OCI-LY1 (cell line): Measurements from ENCODE around the gene SLC25A10.

Source experiments
- H2AFZ ChIP-seq: fragments of 200-600 bp; sonication (generic), shearing (Covaris generic); 2 replicates; pipeline ENCODE4 v1.6.0; 2014; ENCODE audit warnings: antibody characterized with exemption, mild to moderate bottlenecking, low read length
- H3F3A ChIP-seq: fragments of 200-600 bp; sonication (generic), shearing (Covaris generic); 2 replicates; pipeline ENCODE4 v1.6.0; 2014; ENCODE audit warnings: mild to moderate bottlenecking, antibody characterized with exemption, low read length, moderate library complexity; ENCODE audit not compliant: insufficient read depth
- H3K27ac ChIP-seq: fragments of 200-600 bp; sonication (generic); 2 replicates; pipeline ENCODE4 v1.5.1; 2014; ENCODE audit warnings: low read length, mixed run types, mild to moderate bottlenecking, low read depth; ENCODE audit not compliant: poor library complexity, severe bottlenecking
- H3K27me3 ChIP-seq: fragments of 200-600 bp; sonication (generic); 2 replicates; pipeline ENCODE4 v1.6.0; 2014; ENCODE audit warnings: antibody characterized with exemption, mild to moderate bottlenecking, low read length, moderate library complexity; ENCODE audit not compliant: insufficient read depth
- H3K36me3 ChIP-seq: fragments of 200-600 bp; sonication (generic); 2 replicates; pipeline ENCODE4 v1.6.1; 2014; ENCODE audit warnings: mild to moderate bottlenecking, antibody characterized with exemption, low read length, moderate library complexity, mixed read lengths; ENCODE audit not compliant: insufficient read depth
- H3K4me1 ChIP-seq: fragments of 200-600 bp; sonication (generic); 2 replicates; pipeline ENCODE4 v1.5.1; 2014; ENCODE audit warnings: mild to moderate bottlenecking, low read length, moderate library complexity; ENCODE audit not compliant: insufficient read depth, severe bottlenecking
- H3K4me2 ChIP-seq: fragments of 200-600 bp; sonication (generic), shearing (Covaris generic); 2 replicates; pipeline ENCODE4 v1.6.1; 2014; ENCODE audit warnings: low read length
- H3K4me3 ChIP-seq: fragments of 200-600 bp; sonication (generic); 2 replicates; pipeline ENCODE4 v1.5.1; 2014; ENCODE audit warnings: low read length, low read depth, mild to moderate bottlenecking, mixed read lengths; ENCODE audit not compliant: poor library complexity, severe bottlenecking
- H3K79me2 ChIP-seq: fragments of 200-600 bp; shearing (Covaris generic); 2 replicates; pipeline ENCODE4 v1.6.1; 2016; ENCODE audit warnings: mixed run types, low read length, mixed read lengths; ENCODE audit not compliant: insufficient read depth
- H3K9ac ChIP-seq: fragments of 200-600 bp; sonication (generic), shearing (Covaris generic); 2 replicates; pipeline ENCODE4 v1.6.1; 2014; ENCODE audit warnings: mild to moderate bottlenecking, low read length, mixed read lengths
- H3K9me2 ChIP-seq: fragments of 200-600 bp; sonication (generic), shearing (Covaris generic); 2 replicates; pipeline ENCODE4 v1.6.1; 2014; ENCODE audit warnings: low read depth, mild to moderate bottlenecking, low read length, mixed read lengths
- H3K9me3 ChIP-seq: fragments of 200-600 bp; shearing (Covaris generic); 2 replicates; pipeline ENCODE4 v1.6.1; 2014; ENCODE audit warnings: low read length, mixed read lengths
- H4K20me1 ChIP-seq: fragments of 200-600 bp; sonication (generic), shearing (Covaris generic); 2 replicates; pipeline ENCODE4 v1.6.0; 2016; ENCODE audit warnings: mild to moderate bottlenecking, low read length; ENCODE audit not compliant: insufficient read depth
- EZH2 ChIP-seq: fragments of 200-600 bp; sonication (generic), shearing (Covaris generic); IDR thresholded peaks from 2 replicates; pipeline ENCODE4 v1.8.0; 2017; ENCODE audit warnings: borderline replicate concordance, mixed run types, mild to moderate bottlenecking, antibody characterized with exemption, low read length, moderate library complexity, mixed read lengths
- TF ChIP-seq, protein P1 (sequence below): fragments of 200-600 bp; sonication (generic), shearing (Covaris generic); IDR thresholded peaks from 2 replicates; pipeline ENCODE4 v1.5.1; 2017; ENCODE audit warnings: mild to moderate bottlenecking, antibody characterized with exemption, low read length, moderate library complexity, mixed read lengths

SLC25A10 gene

DNA sequence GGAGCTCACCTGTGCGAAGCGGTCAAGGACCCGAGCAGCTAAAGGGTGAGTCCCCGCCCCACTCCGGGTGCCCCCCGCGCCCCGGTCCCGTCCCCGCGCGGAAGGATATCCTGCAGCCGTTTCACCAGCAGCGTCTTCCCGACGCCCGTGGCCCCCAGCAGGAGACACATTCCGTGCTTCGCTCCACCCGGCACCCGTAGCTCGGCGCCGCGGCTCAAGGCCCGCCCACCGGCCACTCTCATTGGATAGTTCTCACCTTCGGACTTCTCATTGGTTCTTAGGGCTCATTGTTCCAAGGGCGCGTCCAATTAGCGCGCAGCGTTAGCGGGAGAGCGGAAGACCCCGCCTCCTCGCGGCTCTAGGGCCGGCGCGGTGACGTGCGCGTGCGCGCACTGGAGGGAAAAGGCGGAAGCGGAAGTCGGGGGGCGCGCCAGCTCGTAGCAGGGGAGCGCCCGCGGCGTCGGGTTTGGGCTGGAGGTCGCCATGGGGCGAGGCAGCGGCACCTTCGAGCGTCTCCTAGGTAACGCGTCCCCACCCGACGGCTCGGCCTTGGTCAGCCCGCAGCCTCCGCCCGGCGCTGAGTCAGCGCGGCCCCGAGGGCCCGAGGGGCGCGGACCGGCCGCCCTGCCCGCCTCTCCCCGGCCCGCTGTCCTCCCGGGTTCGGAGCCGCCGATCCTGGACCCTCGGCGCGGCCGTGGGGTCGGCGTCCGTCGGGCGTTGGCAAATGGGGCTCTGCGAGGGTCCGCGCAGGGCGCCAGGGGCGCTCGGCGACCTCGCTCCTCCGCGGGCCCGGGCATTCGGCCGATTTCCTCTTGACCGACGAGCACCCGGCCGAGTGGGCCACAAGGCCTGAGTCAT lies 28.3 kb upstream of the SLC25A10 start, which contains the start of the genes ARL16 and HGS:
ARL16 (minus strand) TSS at position 214 of the 858 bp plus-strand sequence; CDS start at position 170, 44 bp downstream.
HGS (plus strand) TSS at position 428 of the 858 bp plus-strand sequence; CDS start at position 484, 56 bp downstream.
- Histone ChIP-seq H3K9ac (peak within 1 kb of the TSS; percentile 86), H2AFZ (no peak within 1 kb of the TSS), H3K9me3 (no peaks in the 10 kb centered on the region), H3K4me2 (peak within 1 kb of the TSS; percentile 88), H3K79me2 (peaks cover 15% of the 10 kb centered on the region), H3K4me3 (peak within 1 kb of the TSS; percentile 82), H3K9me2 (no peaks in the 10 kb centered on the region), H3K4me1 (peaks cover 28% of the 10 kb centered on the region), H4K20me1 (no peaks in the 10 kb centered on the region), H3K27ac (peak within 1 kb of the TSS; percentile 3), H3K36me3 (peaks cover 35% of the 10 kb centered on the region; the same call in 1 of the 2 replicates), H3K27me3 (no peaks in the 10 kb centered on the region), H3F3A (no peaks in the 10 kb centered on the region)
- TF ChIP-seq, protein P1, sequence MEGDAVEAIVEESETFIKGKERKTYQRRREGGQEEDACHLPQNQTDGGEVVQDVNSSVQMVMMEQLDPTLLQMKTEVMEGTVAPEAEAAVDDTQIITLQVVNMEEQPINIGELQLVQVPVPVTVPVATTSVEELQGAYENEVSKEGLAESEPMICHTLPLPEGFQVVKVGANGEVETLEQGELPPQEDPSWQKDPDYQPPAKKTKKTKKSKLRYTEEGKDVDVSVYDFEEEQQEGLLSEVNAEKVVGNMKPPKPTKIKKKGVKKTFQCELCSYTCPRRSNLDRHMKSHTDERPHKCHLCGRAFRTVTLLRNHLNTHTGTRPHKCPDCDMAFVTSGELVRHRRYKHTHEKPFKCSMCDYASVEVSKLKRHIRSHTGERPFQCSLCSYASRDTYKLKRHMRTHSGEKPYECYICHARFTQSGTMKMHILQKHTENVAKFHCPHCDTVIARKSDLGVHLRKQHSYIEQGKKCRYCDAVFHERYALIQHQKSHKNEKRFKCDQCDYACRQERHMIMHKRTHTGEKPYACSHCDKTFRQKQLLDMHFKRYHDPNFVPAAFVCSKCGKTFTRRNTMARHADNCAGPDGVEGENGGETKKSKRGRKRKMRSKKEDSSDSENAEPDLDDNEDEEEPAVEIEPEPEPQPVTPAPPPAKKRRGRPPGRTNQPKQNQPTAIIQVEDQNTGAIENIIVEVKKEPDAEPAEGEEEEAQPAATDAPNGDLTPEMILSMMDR: no peak
- TF ChIP-seq EZH2: no peak

- H3K36me3 ChIP-seq: peaks cover 41% of the 10 kb centered on the region
- peak overlapping the region; percentile 3 for H3K27ac ChIP-seq
- H3K4me3 ChIP-seq: peak overlapping the region; percentile 82
- peaks cover 15% of the 10 kb centered on the region for H3K79me2 ChIP-seq
- H3K9me3 ChIP-seq: no peaks in the 10 kb centered on the region
- peak overlapping the region; percentile 80 for H3K9ac ChIP-seq
- no peaks in the 10 kb centered on the region for H3K27me3 ChIP-seq
- peak overlapping the region; percentile 88 for H3K4me2 ChIP-seq
- H3K9me2 ChIP-seq: no peaks in the 10 kb centered on the region
- no peaks in the 10 kb centered on the region for H3F3A ChIP-seq
- H4K20me1 ChIP-seq: no peaks in the 10 kb centered on the region
- H3K4me1 ChIP-seq: peaks cover 28% of the 10 kb centered on the region
- TF ChIP-seq EZH2: no peak
- TF ChIP-seq, protein P1: no peak
- no peak overlapping the region for H2AFZ ChIP-seq
These were observed 27.6 kb upstream of the SLC25A10 start for GRCh38 chr17:81684442-81684911.

DNA sequence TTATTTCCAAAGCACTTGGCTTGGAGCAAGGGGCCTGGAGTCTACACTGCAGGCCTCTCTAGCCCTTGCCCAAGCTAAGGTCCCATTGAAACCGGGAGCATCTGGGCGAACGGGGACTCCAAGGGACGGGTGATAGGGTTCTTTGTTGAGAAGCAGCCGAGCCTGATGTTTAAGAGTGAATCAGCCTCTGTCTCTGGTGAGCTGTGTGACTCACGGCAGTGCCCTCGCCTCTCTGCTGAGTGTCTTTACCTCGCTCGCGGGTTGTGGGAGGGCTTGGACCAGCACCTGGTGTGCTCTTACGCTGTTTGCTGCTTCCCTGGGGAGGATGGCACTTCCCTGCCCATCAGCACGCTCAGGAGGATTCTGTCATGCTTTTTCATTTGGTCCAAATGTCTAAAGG lies 27.0 kb upstream of the SLC25A10 start:
- TF ChIP-seq, protein P1: no peak
- TF ChIP-seq EZH2: no peak
- Histone ChIP-seq H4K20me1 (no peaks in the 10 kb centered on the region), H3K9me3 (no peaks in the 10 kb centered on the region), H3F3A (no peaks in the 10 kb centered on the region), H3K4me2 (peak overlapping the region; percentile 88), H3K4me1 (peaks cover 28% of the 10 kb centered on the region), H3K27me3 (no peaks in the 10 kb centered on the region), H3K4me3 (peak overlapping the region; percentile 82), H3K9me2 (no peaks in the 10 kb centered on the region), H3K9ac (peak overlapping the region; percentile 80), H3K79me2 (peaks cover 15% of the 10 kb centered on the region), H3K36me3 (peaks cover 47% of the 10 kb centered on the region), H3K27ac (no peak overlapping the region), H2AFZ (no peak overlapping the region)
